Prostate gland (tissue), 2 donors: Measurements from ENCODE around the gene CREG2. TPM values are rescaled to one million over a fixed set of nuclear protein-coding genes. Genes with fewer than 3 reads are reported as not detected.

Experiments
- DNase-seq: peaks from one replicate; pipeline ENCODE4 v3.0.0-alpha.2; 2019; ENCODE audit warnings: low spot score
- H3K27ac ChIP-seq, 2 donors: fragments of 200-600 bp; sonication (generic); 2 replicates each; pipeline ENCODE4 v1.5.1; 2017 to 2019
- H3K27me3 ChIP-seq: fragments of 200-600 bp; sonication (generic); replicated peaks from 2 replicates; pipeline ENCODE4 v1.5.1; 2019; ENCODE audit not compliant: insufficient read depth
- H3K36me3 ChIP-seq, 2 donors: fragments of 200-600 bp; sonication (generic); 1 replicate in 1 of 2; 2 replicates in 1 of 2; pipeline versions ENCODE4 v1.5.1 to v1.8.1; 2017 to 2019
- H3K4me1 ChIP-seq: fragments of 200-600 bp; sonication (generic); replicated peaks from 2 replicates; pipeline ENCODE4 v1.5.1; 2019
- H3K4me3 ChIP-seq, 2 donors: fragments of 200-600 bp; sonication (generic); 2 replicates each; pipeline ENCODE4 v1.5.1; 2017 to 2019
- H3K9me3 ChIP-seq: fragments of 200-600 bp; sonication (generic); 2 replicates; pipeline ENCODE4 v1.5.1; 2017
- POLR2A ChIP-seq: fragments of 450-650 bp; IDR thresholded peaks from one replicate; pipeline ENCODE4 v1.6.1; 2016; ENCODE audit warnings: antibody characterized with exemption, mild to moderate bottlenecking
- POLR2AphosphoS5 ChIP-seq: sonication (generic); formaldehyde crosslinking; IDR thresholded peaks from one replicate; pipeline ENCODE4 v1.6.1; 2017; ENCODE audit warnings: antibody characterized with exemption
- WGBS: methylation state at CpG from one replicate; pipeline ENCODE4 v1.1.5; 2018; 5-methylcytosine and 5-hydroxymethylcytosine counted together
- intact Hi-C: fragments of 100-400 bp; cut with DNase I; formaldehyde crosslinking; loops from one replicate; pipeline ENCODE4 v1.14.2; 2022
- total RNA-seq, 2 donors: library from RNA; depleted of rRNA; stranded (reverse); fragments of >200 nt; gene quantifications; one replicate each; pipeline ENCODE4 v1.1.0, GENCODE V29; 2016
- TF ChIP-seq, protein P1 (sequence below), 4 experiments: fragments of 200-600 bp in 2 of 4; fragments of 450-650 bp in 2 of 4; sonication (generic) in 2 of 4; IDR thresholded peaks; 1 replicate in 3 of 4; 2 replicates in 1 of 4; pipeline ENCODE4 v1.5.1; 2016 to 2019; ENCODE audit warnings: antibody characterized with exemption in 4 of 4, mild to moderate bottlenecking in 2 of 4, moderate library complexity in 2 of 4

The CREG2 gene
- total RNA-seq, 2 donors from 2014 or later, result not detected

DNA sequence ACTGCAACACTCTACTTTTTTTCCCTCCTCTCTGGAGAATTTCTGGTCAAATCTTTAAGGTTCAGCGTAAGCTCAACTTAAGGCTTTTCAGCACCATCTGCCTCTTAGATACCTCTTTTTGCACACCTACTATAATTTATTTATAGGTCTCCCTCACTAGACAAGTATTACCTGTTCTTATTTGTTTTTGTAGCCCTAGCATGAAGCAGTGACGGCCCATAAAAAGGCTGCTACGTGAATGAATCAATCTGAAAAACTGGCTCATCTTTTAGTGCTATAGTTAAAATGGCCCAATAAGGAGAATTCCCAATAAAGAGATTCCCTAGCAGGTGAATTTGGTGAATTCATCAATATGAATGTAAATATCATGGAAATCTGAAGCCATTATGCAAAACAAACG is 85.3 kb downstream of the CREG2 start:
- Histone ChIP-seq H3K27ac (peak overlapping the region in 1 of 2 donors; percentile 26), H3K4me1 (peaks cover 18% of the 10 kb centered on the region), H3K4me3 (no peak overlapping the region), H3K36me3 (no peaks in the 10 kb centered on the region), H3K27me3 (no peaks in the 10 kb centered on the region), H3K9me3 (no peaks in the 10 kb centered on the region)
- DNase-seq, result peak; percentile 57
- intact Hi-C loops, result no loop called here
- no peak for TF ChIP-seq POLR2A
- TF ChIP-seq POLR2AphosphoS5, result peak; percentile 84
- WGBS, result 47% methylated on average over 4 of the region's 4 CpGs

DNA sequence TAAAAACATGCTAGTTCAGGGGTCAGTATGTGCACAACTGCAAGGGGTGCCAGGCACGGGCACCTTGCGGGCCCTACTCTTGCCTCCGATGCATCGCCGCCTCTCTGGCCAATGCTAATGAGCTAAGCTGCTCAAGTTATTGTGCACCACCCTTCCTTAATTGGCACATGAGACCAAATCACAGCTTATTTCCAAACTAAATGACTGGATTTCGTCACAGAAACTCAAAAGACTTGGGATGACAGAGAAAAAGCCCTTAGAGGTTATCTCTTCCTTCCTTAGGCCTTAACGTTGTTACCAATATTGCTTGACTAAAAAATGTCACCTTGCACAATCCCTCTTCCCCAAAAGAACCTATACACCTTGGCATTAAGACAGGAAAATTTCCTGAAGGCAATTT is 86.5 kb downstream of the CREG2 start:
- intact Hi-C loops, result no loop called here
- Histone ChIP-seq H3K27ac (no peak overlapping the region), H3K9me3 (no peaks in the 10 kb centered on the region), H3K27me3 (no peaks in the 10 kb centered on the region), H3K4me1 (peaks cover 13% of the 10 kb centered on the region), H3K4me3 (no peak overlapping the region), H3K36me3 (no peaks in the 10 kb centered on the region)
- no peak for DNase-seq
- TF ChIP-seq POLR2A (no peak), POLR2AphosphoS5 (no peak)
- TF ChIP-seq, protein P1, sequence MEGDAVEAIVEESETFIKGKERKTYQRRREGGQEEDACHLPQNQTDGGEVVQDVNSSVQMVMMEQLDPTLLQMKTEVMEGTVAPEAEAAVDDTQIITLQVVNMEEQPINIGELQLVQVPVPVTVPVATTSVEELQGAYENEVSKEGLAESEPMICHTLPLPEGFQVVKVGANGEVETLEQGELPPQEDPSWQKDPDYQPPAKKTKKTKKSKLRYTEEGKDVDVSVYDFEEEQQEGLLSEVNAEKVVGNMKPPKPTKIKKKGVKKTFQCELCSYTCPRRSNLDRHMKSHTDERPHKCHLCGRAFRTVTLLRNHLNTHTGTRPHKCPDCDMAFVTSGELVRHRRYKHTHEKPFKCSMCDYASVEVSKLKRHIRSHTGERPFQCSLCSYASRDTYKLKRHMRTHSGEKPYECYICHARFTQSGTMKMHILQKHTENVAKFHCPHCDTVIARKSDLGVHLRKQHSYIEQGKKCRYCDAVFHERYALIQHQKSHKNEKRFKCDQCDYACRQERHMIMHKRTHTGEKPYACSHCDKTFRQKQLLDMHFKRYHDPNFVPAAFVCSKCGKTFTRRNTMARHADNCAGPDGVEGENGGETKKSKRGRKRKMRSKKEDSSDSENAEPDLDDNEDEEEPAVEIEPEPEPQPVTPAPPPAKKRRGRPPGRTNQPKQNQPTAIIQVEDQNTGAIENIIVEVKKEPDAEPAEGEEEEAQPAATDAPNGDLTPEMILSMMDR (IDR thresholded peaks at IDR 0.05), result no peak
- WGBS, result 77% methylated on average over 7 of the region's 7 CpGs

DNA sequence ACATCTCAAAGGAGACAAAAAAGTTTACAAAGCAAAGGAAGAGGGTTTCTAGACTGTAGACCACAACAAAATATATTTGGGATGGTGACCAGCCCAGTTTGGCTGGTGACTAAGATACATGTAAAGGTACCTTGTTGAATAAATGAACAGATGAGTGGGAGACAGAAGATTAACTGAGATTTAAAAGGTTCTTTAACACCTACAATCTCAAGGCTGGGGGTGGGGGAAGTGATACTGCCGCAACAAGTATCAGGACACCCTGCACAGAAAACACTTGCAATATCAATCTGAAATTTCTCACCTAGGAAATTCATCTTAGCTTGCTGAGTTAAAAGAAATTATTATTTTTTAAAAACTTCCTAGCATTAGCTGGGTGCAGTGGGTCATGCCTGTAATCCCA is 87.1 kb downstream of the CREG2 start:
- H3K9me3 ChIP-seq, result no peaks in the 10 kb centered on the region

DNA sequence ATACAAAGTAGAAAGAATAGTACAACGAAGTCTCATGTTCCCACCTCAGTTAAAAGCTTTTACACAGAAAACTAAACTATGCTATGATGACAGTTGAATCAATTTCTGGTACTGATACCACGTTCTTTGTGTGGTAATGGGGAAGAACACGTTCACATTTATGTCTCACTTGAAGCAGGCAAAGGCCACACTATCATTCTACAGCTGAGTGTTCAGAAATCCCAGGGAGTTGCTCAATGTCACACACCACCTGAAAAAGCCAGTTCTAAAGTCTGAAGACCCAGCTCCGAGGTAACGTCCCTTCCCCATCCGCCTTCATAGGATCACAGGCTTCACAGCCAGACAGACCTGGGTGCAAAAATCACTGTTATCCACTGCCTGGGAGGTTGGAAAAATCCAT is 87.7 kb downstream of the CREG2 start:
- Histone ChIP-seq H3K27ac (no peak overlapping the region), H3K27me3 (no peaks in the 10 kb centered on the region), H3K9me3 (no peaks in the 10 kb centered on the region), H3K36me3 (no peaks in the 10 kb centered on the region), H3K4me1 (peaks cover 7% of the 10 kb centered on the region), H3K4me3 (no peak overlapping the region)
- no peak for DNase-seq
- no peak for TF ChIP-seq POLR2AphosphoS5
- TF ChIP-seq, protein P1 (IDR thresholded peaks at IDR 0.05), result no peak
- no peak for TF ChIP-seq POLR2A
- intact Hi-C loops, result no loop called here
- 70% methylated on average over 6 of the region's 6 CpGs for WGBS

More for the DNA sequence above, 87.1 kb downstream of the CREG2 start:
- intact Hi-C loops, result no loop called here
- Histone ChIP-seq H3K27ac (no peak overlapping the region), H3K4me3 (no peak overlapping the region), H3K4me1 (peaks cover 7% of the 10 kb centered on the region), H3K27me3 (no peaks in the 10 kb centered on the region), H3K36me3 (no peaks in the 10 kb centered on the region)
- no peak for DNase-seq
- 100% methylated on average over 1 of the region's 1 CpG for WGBS
- TF ChIP-seq POLR2AphosphoS5, result no peak
- TF ChIP-seq, protein P1 (IDR thresholded peaks at IDR 0.05), result no peak
- TF ChIP-seq POLR2A, result no peak

DNA sequence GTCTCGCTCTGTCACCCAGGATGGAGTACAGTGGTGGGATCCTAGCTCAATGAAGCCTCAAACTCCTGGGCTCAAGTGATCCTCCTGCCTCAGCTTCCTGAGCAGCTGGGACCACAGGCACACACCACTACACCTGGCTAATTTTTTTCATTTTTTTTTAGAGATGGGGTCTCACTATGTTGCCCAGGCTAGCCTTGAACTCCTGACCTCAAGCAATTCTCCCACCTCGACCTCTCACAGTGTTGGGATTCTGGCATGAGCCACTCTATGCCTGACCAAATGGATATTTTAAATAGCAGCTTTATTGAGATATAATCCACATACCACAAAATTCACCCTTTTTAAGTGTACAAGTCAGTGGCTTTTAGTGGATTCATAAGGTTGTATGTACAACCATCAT is 89.9 kb downstream of the CREG2 start:
- 83% methylated on average over 2 of the region's 2 CpGs for WGBS
- H3K4me3 ChIP-seq, result no peak overlapping the region
- DNase-seq, result no peak
- H3K4me1 ChIP-seq, result peaks cover 5% of the 10 kb centered on the region
- H3K27me3 ChIP-seq, result no peaks in the 10 kb centered on the region
- peaks cover 0 to 4% of the 10 kb centered on the region in 2 donors for H3K36me3 ChIP-seq
- H3K9me3 ChIP-seq, result no peaks in the 10 kb centered on the region
- intact Hi-C loops, result no loop called here
- no peak overlapping the region for H3K27ac ChIP-seq
- TF ChIP-seq, protein P1 (IDR thresholded peaks at IDR 0.05), result no peak
- no peak for TF ChIP-seq POLR2AphosphoS5
